HepG2 (cell line): ENCODE results near the gene TTC29. TPM values are rescaled to one million over a fixed set of nuclear protein-coding genes. Genes with fewer than 3 reads are reported as not detected.

Source experiments
- TCF12 ChIP-seq, 2 experiments: fragments of 450-650 bp in 1 of 2; sonication (generic) in 1 of 2; formaldehyde crosslinking in 1 of 2; IDR thresholded peaks; 2 replicates each; pipeline versions ENCODE4 v1.6.1 to v1.8.0; 2017 to 2022; ENCODE audit warnings: antibody characterized with exemption in 1 of 2, mild to moderate bottlenecking in 1 of 2, missing genetic modification reagents in 1 of 2, moderate library complexity in 1 of 2
- ZNF10 ChIP-seq: sonication (generic); formaldehyde crosslinking; IDR thresholded peaks from 2 replicates; pipeline ENCODE4 v1.4.0; 2020; ENCODE audit warnings: mild to moderate bottlenecking, low read depth, missing genetic modification reagents, borderline replicate concordance
- ZNF232 ChIP-seq: sonication (generic); formaldehyde crosslinking; IDR thresholded peaks from 2 replicates; pipeline ENCODE4 v1.4.0; 2020; ENCODE audit warnings: missing genetic modification reagents, borderline replicate concordance
- ZNF407 ChIP-seq: sonication (generic); formaldehyde crosslinking; IDR thresholded peaks from one replicate; pipeline ENCODE4 v1.5.1; 2020; ENCODE audit warnings: mild to moderate bottlenecking, missing genetic modification reagents; ENCODE audit errors: not compliant biosample characterization
- ZNF713 ChIP-seq: sonication (generic); formaldehyde crosslinking; IDR thresholded peaks from 2 replicates; pipeline ENCODE4 v1.4.0; 2020; ENCODE audit warnings: mild to moderate bottlenecking, missing genetic modification reagents
- polyA plus RNA-seq, 8 experiments: library from polyadenylated mRNA; depleted of rRNA in 3 of 8; stranded (reverse) in 7 of 8; unstranded in 1 of 8; fragments of >200 nt; fragmentation: Illumina TruSeq in 4 of 8; extraction: Trizol in 4 of 8; gene quantifications; 2 replicates each; pipeline versions ENCODE4 v1.2.1 to v1.2.3, GENCODE V29; 2011 to 2016; ENCODE audit warnings: low read depth in 4 of 8, missing spikeins in 1 of 8, mixed read lengths in 1 of 8; ENCODE audit not compliant: insufficient read depth in 1 of 8
- total RNA-seq, 5 experiments: library from RNA; depleted of rRNA; stranded (reverse); fragments of >200 nt; fragmentation: Illumina TruSeq; extraction: Trizol; gene quantifications; 2 replicates each; pipeline ENCODE4 v1.2.3, GENCODE V29; 2016; ENCODE audit warnings: low read depth in 1 of 5

TTC29 gene
- total and polyA plus RNA-seq, 2 of the 13 experiments (the other 11 are each of a cell fraction or from before 2014, with no cell fraction given) = not detected

DNA sequence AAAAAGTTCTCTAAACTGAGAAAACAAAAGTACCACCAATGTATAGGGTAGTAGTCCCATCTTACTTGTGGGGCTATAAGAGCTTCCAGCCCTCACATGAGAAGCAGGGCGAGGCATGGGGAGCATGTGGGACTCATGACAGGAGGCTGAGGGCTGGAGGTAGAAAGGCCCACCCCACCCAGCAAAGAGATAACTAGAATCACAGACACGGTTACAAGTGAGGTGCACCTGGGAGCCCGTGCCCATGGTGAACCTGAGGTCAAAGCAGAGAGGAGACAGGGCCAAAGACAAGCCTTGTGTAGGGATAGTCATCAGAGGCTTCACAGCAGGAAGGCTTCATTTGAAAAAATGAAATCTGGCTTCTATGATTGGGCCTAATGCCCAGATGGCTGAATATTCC lies 55.4 kb downstream of the TTC29 start (continued):
- TF ChIP-seq ZNF407 (CRISPR knock-in tag) (no peak), ZNF232 (CRISPR knock-in tag) (no peak), ZNF713 (no peak), ZNF10 (no peak), TCF12 (IDR thresholded peaks at IDR 0.05) (no peak), TCF12 (CRISPR knock-in tag; IDR thresholded peaks at IDR 0.05) (no peak)
- TF ChIP-seq, all 625 proteins: peak for 0
